ENCODE results near the gene HAPLN1.
"Not testable (repeated sequence)": the region's sequence is repeated elsewhere in the genome, so short reads cannot be mapped to it uniquely, and the experiment has no call there.

HAPLN1 gene

DNA sequence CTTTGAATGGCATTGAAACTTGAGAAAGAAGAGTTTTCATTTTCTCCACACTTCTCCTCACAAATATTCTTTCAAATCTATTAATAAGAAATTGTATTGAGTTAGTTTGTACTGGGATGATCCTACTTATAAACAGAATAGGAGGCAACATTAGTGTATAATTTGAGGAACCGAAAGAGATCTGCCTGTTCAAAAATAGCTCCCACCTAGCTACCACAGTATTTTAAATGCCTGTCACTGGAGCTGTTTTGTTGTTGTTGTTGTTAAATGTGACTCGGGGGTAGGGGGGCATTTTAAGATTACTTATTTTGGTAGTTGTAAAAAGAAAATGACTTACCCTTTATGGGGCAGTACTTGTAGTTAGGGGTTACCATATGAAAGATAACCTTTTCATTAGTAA, 20.1 kb upstream of the HAPLN1 start:
- TF ChIP-seq, protein P1, sequence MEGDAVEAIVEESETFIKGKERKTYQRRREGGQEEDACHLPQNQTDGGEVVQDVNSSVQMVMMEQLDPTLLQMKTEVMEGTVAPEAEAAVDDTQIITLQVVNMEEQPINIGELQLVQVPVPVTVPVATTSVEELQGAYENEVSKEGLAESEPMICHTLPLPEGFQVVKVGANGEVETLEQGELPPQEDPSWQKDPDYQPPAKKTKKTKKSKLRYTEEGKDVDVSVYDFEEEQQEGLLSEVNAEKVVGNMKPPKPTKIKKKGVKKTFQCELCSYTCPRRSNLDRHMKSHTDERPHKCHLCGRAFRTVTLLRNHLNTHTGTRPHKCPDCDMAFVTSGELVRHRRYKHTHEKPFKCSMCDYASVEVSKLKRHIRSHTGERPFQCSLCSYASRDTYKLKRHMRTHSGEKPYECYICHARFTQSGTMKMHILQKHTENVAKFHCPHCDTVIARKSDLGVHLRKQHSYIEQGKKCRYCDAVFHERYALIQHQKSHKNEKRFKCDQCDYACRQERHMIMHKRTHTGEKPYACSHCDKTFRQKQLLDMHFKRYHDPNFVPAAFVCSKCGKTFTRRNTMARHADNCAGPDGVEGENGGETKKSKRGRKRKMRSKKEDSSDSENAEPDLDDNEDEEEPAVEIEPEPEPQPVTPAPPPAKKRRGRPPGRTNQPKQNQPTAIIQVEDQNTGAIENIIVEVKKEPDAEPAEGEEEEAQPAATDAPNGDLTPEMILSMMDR (IDR thresholded peaks at IDR 0.05) = no peak
- H3K27ac ChIP-seq = no peak overlapping the region
- H3K36me3 ChIP-seq = no peaks in the 10 kb centered on the region

DNA sequence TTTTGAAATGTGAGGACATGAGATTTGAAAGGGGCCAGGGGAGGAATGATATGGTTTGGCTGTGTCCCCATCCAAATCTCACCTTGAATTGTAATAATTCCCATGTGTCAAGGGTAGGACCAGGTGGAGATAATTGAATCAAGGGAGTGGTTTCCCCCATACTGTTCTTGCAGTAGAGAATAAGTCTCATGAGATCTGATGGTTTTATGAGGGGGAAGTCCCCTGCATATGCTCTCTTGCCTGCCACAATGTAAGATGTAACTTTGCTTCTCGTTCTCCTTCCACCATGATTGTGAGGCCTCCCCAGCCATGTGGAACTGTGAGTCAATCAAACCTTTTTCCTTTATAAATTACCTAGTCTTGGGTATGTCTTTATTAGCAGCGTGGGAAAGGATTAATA, 15.5 kb upstream of the HAPLN1 start:
- H3K4me1 ChIP-seq (ENCODE audit: control insufficient read depth in 1 of 2, insufficient read depth in 1 of 2, low read depth in 1 of 2, low read length in 1 of 2); H3K9me3 ChIP-seq; H3K27me3 ChIP-seq; H3K36me3 ChIP-seq; H3K4me3 ChIP-seq (ENCODE audit: low read depth in 1 of 2, low read length in 1 of 2); H3K27ac ChIP-seq: not testable (repeated sequence)

More for the DNA sequence above, 20.1 kb upstream of the HAPLN1 start:
- no peaks in the 10 kb centered on the region for H3K4me1 ChIP-seq (ENCODE audit: control insufficient read depth in 1 of 2, insufficient read depth in 1 of 2, low read depth in 1 of 2, low read length in 1 of 2)
- no peaks in the 10 kb centered on the region for H3K27me3 ChIP-seq
- H3K9me3 ChIP-seq = no peaks in the 10 kb centered on the region
- no peak overlapping the region for H3K4me3 ChIP-seq (ENCODE audit: low read depth in 1 of 2, low read length in 1 of 2)

DNA sequence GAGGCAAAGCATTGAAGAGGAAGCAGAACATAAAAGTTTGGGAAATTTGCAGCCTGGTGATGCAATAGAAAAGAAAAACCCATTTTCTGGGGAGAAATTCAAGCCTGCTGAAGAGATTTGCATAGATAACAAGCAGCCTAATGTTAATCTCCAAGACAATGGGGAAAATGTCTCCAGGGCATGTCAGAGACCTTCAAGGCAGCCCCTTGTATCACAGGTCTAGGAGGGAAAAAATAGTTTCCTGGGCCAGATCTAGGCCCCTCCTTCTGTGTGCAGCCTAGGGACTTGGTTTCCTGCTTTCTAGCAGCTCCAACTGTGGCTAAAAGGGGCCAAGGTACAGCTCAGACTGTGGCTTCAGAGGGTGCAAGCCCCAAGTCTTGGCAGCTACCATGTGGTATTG, 14.4 kb upstream of the HAPLN1 start:
- not testable (repeated sequence) for H3K9me3 ChIP-seq; H3K4me3 ChIP-seq (ENCODE audit: low read depth in 1 of 2, low read length in 1 of 2); H3K27me3 ChIP-seq; H3K36me3 ChIP-seq; H3K4me1 ChIP-seq (ENCODE audit: control insufficient read depth in 1 of 2, insufficient read depth in 1 of 2, low read depth in 1 of 2, low read length in 1 of 2); H3K27ac ChIP-seq

DNA sequence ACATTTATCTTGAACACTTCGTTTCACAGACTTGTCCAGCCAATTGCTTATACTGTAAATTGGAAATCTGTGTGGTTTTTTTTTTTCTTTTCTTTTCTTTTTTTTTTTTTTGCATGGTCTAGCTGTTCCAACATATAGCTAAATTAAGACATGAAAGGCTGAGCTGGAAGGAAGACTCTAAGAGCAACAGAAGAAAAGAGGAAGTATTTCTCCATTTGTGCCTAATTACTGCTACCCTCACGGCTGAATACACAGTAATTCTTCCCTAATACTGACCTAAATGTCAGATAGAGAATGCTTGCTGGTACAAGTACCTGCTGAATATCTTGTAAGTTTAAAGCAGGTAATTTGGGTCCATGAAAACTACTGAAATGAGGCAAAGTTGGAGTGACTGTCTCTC, 11.0 kb upstream of the HAPLN1 start:
- TF ChIP-seq, protein P1 (IDR thresholded peaks at IDR 0.05) = no peak
- no peaks in the 10 kb centered on the region for H3K36me3 ChIP-seq

DNA sequence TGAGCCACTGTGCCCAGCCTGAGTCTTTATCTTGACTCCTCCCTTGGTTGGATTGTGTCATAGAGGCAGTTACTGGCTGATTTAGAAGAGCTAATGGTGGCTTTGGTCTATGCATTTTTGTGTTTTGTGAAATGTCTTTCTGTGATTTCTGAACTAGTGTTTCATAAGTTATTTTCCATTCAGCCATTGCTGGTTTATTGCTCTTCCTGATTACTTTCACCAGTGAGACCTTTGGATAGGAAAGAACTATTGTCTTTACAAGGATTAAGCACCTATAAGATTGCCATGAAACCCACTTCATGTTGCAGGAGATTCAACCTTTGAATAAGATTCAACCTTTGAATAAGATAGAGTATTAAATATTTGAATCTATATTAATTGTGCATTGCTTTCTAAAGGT, 8.7 kb upstream of the HAPLN1 start:
- TF ChIP-seq, protein P1 (IDR thresholded peaks at IDR 0.05) = no peak
- Histone ChIP-seq H3K27ac (no peak overlapping the region), H3K9me3 (no peaks in the 10 kb centered on the region), H3K4me1 (ENCODE audit: control insufficient read depth in 1 of 2, insufficient read depth in 1 of 2, low read depth in 1 of 2, low read length in 1 of 2) (no peaks in the 10 kb centered on the region), H3K27me3 (peaks cover 11% of the 10 kb centered on the region), H3K36me3 (no peaks in the 10 kb centered on the region), H3K4me3 (ENCODE audit: low read depth in 1 of 2, low read length in 1 of 2) (no peak overlapping the region)

More for the DNA sequence above, 11.0 kb upstream of the HAPLN1 start:
- no peak overlapping the region for H3K27ac ChIP-seq
- no peak overlapping the region for H3K4me3 ChIP-seq (ENCODE audit: low read depth in 1 of 2, low read length in 1 of 2)
- no peaks in the 10 kb centered on the region for H3K9me3 ChIP-seq
- no peaks in the 10 kb centered on the region for H3K27me3 ChIP-seq
- no peaks in the 10 kb centered on the region for H3K4me1 ChIP-seq (ENCODE audit: control insufficient read depth in 1 of 2, insufficient read depth in 1 of 2, low read depth in 1 of 2, low read length in 1 of 2)

DNA sequence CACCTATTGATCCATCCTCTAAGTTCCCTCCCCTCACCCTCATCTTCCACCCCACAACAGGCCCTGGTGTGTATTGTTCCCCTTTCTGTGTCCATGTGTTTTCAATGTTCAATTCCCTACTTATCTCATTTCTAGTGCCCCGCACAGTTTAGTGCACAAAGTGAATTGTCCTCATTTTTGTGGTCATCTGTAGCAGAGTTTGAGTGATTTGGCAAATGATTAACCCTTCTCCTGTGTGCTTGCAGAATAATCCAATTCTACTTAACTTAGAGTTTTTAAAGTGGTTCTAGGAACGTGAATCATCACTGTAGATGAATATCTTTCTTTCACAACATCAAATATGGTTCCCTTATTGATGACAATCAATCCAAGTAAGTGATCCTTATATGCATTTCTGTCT, 6.3 kb upstream of the HAPLN1 start:
- Histone ChIP-seq H3K27ac (no peak overlapping the region), H3K4me1 (ENCODE audit: control insufficient read depth in 1 of 2, insufficient read depth in 1 of 2, low read depth in 1 of 2, low read length in 1 of 2) (no peaks in the 10 kb centered on the region), H3K9me3 (no peaks in the 10 kb centered on the region), H3K27me3 (peaks cover 35% of the 10 kb centered on the region), H3K36me3 (no peaks in the 10 kb centered on the region), H3K4me3 (ENCODE audit: low read depth in 1 of 2, low read length in 1 of 2) (no peak overlapping the region)
- TF ChIP-seq, protein P1 (IDR thresholded peaks at IDR 0.05) = no peak

DNA sequence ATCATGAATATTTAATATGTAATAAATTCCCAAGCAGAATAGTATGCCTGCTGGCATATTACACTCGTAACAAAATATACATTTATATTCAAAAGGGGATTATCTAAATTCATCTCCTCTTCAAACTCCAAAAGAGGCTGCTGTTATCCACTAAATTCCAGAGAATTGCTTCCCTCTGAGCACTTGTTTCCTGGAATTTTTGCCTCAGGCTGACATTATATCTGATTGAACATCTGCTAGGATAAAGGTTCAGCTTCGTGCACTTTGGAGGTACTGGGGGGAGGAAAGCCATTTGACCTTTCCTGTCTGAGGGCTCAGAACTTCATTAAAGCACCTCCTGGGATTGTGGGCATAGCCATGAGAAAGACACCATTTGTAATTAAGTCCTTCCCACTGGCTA, 4.3 kb upstream of the HAPLN1 start:
- Histone ChIP-seq H3K4me1 (ENCODE audit: control insufficient read depth in 1 of 2, insufficient read depth in 1 of 2, low read depth in 1 of 2, low read length in 1 of 2) (no peaks in the 10 kb centered on the region), H3K36me3 (no peaks in the 10 kb centered on the region), H3K9me3 (no peaks in the 10 kb centered on the region), H3K27ac (no peak overlapping the region), H3K4me3 (ENCODE audit: low read depth in 1 of 2, low read length in 1 of 2) (no peak overlapping the region), H3K27me3 (peaks cover 55% of the 10 kb centered on the region)
- TF ChIP-seq, protein P1 (IDR thresholded peaks at IDR 0.05) = no peak

All from neutrophil (primary cell).